Stimulated activated CD8-positive, alpha-beta memory T cell treated with anti-CD3 and anti-CD28 coated beads, Interleukin-2, amount 100 ng/mL, for 48 hours (primary cell): ENCODE data around the gene MOB3A.
"Not testable (repeated sequence)": the region's sequence is repeated elsewhere in the genome, so short reads cannot be mapped to it uniquely, and the experiment has no call there.

Experiments used
- DNase-seq, 2 donors: peaks; one replicate each; pipeline ENCODE4 v3.0.0-alpha.2; 2020; ENCODE audit warnings: low read depth in 2 of 2

The MOB3A gene

DNA sequence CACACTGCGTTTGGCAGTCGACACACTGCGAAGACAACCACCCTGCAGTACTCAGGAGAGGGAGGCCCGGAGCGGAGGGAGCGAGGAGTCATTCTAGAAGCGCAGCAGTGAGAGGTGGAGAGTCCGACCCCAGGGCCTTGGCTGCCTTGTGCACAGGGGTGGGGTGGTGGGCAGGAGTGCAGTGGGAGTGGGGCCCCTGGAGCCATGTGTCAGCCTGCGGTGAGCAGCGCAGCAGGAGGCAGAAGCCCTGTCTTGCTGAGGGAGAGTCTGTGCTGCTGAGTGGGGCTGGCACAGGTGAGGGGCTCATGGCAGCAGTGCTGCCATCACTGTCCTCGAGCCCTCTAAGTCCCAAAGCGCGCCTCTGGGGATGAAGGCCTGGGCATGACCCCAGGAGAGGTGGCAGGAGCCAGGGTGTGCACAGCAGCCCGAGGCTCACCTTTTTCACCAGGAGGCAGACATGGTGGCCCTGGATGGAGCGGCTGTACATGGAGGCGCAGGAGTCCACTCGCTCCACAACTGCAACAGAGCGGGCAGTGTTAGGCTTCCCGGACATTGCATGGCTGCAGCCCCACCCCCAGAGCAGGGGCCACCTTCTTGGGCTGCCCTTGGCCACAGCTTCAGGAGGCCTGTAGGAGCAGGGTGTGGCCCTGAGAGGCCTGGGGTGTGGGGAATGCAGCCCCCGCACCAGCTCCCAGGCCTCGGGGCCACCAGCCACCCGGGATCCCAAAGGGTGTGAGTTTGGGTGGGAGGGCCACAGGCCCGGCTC lies 12.3 kb upstream of the MOB3A start:
- no peak for DNase-seq

DNA sequence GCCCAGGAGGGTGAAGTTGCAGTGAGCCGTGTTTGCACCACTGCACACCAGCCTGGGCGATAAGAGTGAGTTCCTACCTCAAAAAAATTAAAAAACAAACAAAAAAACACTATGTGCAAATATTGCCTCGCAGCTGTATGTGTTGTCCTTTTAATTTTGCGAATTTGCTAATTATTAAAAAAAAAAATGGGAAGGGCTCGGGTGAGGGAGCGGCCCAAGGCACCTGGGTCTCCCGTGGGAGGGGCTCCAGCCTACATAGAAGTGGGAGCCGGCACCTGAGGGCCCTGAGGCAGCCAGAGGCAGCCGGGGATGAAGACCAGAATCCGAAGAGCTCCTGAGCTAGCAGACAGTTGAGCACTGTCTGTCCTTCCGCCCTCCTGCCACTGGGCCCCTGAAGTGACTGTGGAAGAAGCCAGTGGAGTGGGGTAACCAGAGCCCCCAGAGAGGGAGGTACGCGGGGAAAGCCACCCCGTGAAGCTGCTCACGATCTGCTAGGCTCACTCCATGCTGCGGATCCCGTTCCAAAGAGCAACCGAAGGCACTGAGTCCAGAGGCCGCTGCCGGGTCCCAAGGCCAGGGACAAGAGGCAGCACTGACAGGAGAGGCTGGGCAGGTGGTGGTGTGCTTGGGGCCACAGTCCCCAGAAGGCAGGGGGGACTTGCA lies 7.0 kb upstream of the MOB3A start:
- no peak for DNase-seq

DNA sequence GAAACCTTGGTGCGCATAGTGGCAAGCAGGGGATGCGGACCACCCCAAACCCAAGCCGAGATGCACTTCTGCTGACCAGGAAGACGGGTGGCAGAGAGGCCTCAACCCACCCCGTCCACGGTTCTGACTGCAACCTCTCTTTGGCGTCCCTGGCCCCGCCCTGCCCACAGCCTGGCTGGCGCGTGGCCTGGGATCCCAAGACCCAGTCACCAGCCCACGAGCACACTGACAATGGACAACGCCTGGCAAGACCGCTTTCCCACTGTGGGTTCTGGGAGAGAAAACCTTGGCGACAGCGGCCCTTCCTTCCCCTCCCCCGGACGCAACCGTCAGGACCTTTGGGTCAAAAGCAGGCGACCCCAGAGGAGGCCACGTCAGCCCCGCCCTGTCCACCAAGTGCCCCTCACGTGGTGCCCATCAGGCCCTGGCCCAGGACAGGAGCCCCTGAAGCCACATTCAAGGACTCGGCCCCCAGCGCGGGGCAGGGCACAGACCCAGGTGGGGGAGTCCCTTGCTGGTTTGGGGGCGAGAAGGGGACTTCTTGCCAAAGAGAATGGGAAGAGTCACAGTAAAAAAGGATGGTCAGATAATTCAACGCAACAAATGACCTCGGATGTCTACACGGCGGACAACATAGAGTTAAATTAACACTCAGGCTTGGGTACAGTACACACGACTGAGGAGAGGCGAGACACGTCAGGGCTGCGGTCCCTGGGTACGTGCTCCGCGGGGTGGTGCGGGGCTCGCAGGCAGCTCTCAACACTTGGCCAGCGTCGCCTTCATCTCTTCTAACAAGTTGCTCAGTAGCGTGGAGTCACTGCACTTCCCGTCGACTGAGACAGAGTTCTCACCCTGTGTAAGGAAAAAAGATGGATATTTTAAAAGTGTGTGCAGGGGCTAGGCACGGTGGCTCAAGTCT lies 5.5 kb upstream of the MOB3A start:
- DNase-seq: no peak

DNA sequence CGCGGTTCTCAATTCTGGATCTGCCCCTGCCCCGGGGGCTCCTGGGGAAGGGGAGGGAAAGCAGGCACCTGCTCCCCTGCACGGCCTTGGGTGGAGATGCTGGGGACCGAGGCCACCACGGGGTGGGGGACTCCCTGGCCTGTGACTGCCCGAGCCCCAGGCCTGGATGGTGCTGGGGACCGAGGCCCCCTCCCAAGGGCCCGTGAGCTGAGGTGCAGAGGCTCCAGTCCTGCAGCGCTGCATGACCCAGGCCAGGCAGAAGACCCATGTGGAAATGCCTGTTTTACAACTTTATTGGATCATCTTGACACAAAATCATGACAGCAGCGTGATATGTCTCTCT lies 4.6 kb upstream of the MOB3A start:
- DNase-seq: no peak

DNA sequence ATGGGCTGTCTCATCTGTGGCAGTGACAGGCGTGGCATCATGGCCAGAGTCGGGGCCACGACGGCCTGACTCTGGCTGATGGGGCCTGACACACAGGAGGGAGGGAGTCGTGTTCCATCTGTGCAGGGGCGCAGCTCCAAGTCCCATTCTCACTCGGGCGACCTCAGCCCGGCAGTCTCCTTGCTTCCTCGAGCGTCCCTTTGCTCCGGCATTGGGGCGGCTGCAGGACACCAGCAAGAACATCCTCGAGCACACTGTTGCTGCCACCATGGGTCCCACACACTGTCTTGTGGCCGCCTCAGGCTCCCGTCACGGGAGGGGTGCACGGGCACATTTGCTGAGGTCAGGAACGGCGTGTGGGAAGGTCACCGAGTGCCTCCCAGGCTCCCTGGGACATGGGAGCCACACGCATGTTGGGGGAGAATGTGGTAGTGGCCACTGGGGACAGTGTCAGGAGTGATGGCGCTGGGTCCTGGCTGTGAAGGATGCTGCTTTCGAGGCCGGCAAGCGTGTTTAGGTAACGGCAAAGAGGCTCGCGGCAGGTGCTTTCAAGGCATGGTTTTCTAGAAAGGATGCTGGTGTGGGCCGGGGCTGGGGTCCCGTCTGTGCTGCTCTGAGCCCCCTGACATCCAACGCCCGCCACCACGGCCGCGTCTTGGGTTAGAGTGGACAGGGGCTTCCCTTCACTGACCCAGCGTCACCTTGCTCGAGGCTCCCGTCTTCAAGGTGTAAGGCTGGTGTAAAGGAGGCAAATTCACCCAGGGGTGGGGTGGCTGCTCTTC lies 4.0 kb upstream of the MOB3A start:
- DNase-seq: no peak

DNA sequence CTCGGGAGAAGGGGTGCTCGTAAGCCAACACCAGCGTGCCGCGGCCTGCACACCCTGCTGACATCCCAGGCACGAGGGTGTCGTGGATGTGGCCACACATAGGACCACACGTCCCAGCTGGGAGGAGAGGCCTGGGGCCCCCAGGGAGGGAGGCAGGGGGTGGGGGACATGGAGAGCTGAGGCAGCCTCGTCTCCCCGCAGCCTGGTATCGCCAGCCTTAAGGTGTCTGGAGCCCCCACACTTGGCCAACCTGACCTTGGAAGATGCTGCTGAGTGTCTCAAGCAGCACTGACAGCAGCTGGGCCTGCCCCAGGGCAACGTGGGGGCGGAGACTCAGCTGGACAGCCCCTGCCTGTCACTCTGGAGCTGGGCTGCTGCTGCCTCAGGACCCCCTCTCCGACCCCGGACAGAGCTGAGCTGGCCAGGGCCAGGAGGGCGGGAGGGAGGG lies 3.0 kb upstream of the MOB3A start:
- DNase-seq: no peak

DNA sequence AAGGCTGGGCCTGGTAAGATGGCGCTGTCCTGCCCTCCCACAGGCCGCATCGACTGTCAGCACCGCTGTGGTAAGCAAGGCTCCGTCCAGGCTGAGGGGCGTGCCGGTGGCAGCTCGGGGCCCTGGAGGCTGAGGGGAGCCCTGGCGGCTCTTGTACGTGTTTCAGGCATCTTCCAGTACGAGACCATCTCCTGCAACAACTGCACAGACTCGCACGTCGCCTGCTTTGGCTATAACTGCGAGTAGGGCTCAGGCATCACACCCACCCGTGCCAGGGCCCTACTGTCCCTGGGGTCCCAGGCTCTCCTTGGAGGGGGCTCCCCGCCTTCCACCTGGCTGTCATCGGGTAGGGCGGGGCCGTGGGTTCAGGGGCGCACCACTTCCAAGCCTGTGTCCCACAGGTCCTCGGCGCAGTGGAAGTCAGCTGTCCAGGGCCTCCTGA lies 1.8 kb upstream of the MOB3A start:
- no peak for DNase-seq

DNA sequence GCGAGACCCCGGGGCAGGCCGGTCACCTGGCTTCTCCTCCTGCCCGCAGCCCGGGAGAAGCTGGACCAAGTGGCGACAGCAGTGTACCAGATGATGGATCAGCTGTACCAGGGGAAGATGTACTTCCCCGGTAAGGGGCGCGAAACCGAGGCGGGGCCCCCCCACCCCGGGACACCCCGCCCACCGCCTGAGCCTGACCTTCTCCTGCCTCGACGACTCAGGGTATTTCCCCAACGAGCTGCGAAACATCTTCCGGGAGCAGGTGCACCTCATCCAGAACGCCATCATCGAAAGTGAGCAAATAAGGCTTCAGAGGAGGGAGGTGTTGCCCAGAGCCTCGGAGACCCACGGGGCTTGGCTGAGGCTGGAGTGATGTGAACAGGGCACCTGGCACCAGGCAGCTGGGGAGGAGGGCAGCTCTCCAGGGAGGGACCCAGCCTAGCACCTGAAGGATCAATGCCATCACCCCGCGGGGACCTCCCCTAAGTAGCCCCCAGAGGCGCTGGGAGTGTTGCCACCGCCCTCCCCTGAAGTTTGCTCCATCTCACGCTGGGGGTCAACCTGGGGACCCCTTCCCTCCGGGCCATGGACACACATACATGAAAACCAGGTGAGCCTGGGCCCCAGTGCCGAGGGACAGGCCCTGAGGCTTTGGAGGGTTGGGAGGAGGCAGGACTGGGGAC lies 1.2 kb upstream of the MOB3A start:
- DNase-seq: peak in 1 of 2 donors; percentile 47

DNA sequence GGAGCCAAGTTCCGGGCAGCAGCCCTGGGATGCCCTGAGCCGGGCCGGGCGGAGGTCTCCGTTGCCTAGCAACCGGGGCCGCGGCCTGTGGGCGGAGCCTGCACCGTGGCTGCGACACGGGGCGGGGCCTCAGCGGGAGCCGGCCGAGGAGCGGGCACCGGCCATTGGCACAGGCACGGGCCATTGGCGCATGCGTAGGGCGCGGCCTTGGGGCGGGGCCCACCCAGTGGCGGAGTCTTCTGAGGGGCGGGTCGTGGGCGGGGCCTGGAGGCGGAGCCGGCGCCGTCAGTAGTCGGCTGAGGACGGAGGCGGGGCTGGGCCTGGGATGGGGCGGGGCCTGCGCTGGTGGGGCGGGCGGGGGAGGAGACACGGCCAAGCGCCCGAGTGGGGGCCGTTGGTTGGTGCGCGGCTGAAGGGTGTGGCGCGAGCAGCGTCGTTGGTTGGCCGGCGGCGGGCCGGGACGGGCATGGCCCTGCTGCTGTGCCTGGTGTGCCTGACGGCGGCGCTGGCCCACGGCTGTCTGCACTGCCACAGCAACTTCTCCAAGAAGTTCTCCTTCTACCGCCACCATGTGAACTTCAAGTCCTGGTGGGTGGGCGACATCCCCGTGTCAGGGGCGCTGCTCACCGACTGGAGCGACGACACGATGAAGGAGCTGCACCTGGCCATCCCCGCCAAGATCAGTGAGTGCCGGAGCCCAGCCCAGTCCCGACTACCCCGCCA lies 515 bp upstream of the MOB3A start, which contains the start of gene IZUMO4:
TSS of gene IZUMO4 (plus strand) at position 436 of the 723 bp plus-strand sequence. CDS start at position 467, 31 bp downstream.
- peak; percentile 100 for DNase-seq

DNA sequence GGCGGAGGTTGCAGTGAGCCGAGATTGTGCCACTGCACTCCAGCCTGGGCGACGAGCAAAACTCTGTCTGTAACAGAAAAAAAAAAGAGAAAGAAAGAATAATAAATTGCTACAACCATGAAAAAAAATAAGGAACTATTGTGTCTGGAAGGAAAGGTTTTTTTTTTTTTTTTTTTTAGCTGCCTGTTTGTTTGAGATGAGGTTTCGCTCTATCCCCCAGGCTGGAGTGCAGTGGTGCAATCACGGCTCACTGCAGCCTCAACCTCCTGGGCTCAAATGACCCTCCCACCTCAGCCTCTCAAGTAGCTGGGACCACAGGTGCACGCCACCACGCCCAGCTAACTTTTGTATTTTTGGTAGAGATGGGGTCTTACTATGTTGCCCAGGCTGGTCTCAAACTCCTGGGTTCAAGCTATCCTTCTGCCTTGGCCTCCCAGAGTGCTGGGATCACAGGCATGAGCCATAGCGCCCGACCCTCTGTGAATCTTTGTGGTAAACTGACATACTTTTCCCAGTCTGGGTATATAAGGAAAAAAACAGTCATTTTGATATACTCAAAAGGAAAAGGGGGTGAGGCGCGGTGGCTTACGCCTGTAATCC lies 4.1 kb downstream of the MOB3A start:
- not testable (repeated sequence) for DNase-seq

DNA sequence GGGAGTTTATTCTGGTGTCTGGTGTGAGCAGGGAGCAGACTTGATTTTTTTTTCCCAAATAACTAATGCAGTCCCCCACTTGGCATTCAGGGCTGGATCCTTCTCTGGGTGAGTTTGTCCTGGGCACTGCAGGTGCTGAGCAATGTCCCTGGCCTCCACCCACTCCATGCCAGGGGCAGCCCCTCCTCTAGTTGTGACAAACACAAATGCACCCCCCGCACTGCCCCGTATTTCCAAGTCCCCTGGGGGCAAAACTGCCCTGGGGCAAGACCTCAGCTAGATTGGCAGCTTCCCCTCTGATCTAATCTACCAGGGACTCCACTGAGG lies 6.4 kb downstream of the MOB3A start:
- DNase-seq: no peak

DNA sequence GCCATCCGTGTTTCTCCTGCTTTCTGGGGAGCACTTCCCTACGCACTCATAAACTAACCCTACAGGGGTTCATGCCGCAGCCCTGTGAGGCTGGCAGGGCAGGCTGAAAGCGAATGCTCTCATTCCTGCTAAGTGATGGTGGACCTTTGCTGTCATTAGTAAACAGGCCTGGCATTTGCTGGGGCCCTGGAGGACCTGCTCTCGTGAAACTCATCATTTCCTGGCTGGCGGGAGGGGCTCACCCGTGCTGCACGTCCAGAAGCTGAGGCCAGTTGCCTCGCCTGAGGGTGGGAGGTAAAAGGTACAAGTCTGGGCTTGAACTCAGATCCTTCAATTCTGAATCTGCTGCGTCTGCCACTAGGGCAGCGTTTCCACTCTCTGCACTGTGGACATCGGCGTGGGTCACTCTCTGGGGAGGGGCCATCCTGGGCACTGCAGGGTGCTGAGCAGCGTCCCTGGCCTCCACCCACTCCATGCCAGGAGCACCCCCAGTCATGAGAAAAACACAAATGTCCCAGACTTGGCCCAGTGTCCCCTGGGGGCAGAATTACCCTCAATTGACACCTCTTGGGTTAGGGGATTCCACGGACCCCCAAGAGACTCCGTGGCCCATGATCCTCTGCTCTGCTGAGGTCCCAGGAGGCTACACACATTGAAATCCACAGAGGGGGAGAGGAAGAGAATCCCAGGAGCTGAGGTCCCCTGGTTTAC lies 7.0 kb downstream of the MOB3A start:
- no peak for DNase-seq

DNA sequence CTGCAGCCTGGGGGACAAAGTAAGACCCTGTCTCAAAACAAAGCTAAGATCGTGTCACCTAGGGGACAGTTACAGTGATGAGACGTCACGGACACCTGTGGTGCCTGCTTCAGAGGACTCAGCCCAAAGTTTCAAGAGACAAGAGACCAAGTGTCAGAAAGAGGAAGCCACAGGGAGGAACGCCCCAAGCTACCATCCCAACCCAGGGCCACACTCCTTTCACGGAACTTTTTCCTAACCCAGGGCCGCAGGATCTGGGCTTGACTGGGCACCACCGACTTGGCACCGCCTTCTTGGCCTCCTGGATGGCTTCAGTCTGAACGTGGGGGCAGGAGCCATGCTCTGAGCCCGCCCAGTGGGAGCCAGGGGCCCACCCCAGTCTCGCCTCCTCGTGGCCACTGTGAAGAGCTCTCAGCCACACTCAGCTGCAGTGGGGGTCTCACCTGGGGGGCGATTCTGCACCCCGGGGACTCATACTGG lies 8.5 kb downstream of the MOB3A start:
- no peak for DNase-seq

DNA sequence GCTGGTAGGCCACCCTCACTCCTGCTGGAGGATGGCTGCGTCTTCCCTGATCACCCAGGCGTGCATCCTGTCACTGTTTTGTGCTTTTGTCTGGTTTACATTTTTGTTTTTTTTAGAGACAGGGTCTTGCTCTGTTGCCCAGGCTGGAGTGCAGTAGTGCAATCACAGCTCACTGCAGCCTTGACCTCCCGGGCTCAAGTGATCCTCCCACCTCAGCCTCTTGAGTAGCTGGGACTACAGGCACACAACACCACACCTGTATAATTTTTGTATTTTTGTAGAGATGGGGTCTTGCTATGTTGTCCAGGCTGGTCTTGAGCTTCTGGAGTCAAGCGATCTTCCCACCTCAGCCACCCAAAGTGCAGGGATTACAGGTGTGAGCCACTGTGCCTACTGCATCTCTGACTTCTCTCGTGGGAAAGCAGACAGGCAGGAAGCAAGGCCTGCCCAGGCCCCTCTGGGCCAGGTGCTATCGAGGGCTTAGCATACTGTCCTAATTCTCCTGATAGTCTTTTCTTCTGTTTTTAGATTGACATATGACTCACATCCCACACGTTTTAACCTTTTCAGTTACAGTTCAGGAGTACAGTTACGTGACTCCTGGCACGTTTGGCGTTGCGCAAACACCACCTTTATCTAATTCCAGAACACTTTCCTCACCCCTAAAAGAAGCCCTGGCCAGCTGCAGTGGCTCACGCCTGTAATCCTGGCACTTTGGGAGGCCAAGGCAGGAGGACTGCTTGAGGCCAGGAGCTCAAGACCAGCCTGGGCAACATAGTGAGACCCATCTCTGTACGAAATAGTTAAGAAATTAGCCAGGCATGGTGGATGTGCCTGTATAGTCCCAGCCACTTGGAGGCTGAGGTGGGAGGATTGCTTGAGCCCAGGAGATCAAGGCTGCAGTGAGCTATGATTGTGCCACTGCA lies 9.2 kb downstream of the MOB3A start:
- DNase-seq: not testable (repeated sequence)

DNA sequence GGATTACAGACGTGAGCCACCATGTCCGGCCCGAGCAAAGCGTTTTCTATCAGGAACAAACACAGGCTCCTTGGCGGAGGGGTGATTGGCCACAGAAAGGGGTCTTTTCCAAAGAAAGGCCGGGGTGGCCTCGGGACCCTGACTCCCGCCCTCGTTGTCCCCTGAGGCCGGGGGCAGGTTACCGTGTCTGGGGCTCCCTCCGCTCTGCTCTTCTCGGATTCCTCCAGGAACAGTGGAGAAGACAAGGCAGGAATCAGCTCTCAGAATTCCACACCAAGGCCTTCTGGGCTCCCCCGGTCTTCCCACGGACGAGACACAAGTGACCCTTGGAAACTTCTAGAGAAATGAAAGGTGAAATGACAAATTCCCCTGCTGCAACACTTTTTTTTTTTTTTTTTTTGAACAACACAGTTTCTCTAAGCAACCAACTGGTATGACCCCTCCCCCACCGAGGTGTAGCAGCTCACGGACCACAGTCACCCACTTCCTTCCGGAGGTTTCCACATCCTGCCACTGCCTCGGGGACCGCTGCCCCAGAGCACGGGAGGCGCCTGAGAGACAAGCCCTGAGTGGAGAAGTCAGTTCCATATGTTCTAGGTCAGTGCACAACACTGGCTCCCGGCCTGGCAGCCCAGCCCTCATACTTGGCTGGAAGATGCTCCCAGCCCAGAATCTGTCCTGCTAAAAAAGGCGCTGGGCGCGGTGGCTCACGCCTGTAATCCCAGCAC lies 11.0 kb downstream of the MOB3A start:
- DNase-seq: peak; percentile 86 to 93

DNA sequence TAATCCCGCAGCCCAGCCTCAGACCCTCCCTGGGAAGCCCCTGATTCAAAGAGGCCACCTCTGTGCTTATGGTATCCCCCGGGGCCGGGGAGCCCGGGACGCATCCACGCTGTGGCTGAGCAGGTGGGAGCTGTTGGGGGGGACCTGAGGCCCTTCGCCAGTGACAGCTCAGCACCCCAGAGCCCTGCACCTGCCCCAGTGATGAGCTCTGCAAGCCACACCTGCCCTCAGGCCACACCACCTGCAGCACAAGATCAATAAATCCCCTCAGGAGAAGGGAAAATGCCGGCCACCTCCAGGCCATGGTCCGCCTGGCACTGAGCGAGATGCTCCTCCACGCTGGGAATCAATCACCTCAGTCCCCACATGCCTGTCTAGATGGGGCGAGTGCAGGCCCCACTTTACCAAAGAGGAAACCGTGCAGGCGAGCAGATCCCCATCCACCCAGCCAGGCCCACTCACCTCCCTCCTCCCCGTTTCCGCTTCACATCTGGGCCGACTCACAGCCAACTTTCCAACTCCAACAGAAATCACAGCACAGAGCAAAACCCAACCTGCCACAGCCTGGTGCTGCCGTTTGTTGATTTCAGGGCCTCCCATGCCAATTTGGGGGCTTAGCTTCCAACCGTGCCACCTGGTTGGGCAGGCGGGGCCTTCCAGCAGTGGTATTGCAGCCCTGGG lies 12.8 kb downstream of the MOB3A start:
- peak in 1 of 2 donors; percentile 52 for DNase-seq
